Cardiac muscle cell (in vitro differentiated cells and primary cell): Measurements from ENCODE around the gene KLHL3. TPM values are rescaled to one million over a fixed set of nuclear protein-coding genes. Genes with fewer than 3 reads are reported as not detected.

Experiments
- DNase-seq, 2 donors: peaks; one replicate each; pipeline versions ENCODE4 v3.0.0 to v3.0.0-alpha.2; 2010 to 2017; ENCODE audit warnings: low read depth in 1 of 2, low spot score in 1 of 2
- H3K27ac ChIP-seq: fragments of 200-600 bp; sonication (generic); 2 replicates; pipeline ENCODE4 v1.5.1; 2016
- H3K27me3 ChIP-seq: fragments of 200-600 bp; sonication (generic); 2 replicates; pipeline ENCODE4 v1.6.0; 2016; ENCODE audit warnings: control low read depth
- H3K36me3 ChIP-seq: fragments of 200-600 bp; sonication (generic); 2 replicates; pipeline ENCODE4 v1.5.1; 2016; ENCODE audit warnings: control low read depth
- H3K4me1 ChIP-seq: fragments of 200-600 bp; sonication (generic); 2 replicates; pipeline ENCODE4 v1.8.1; 2017; ENCODE audit warnings: low read depth, mild to moderate bottlenecking, mixed run types
- H3K4me3 ChIP-seq: fragments of 200-600 bp; sonication (generic); 2 replicates; pipeline ENCODE4 v1.5.1; 2016; ENCODE audit warnings: mild to moderate bottlenecking
- H3K9me3 ChIP-seq: fragments of 200-600 bp; sonication (generic); 2 replicates; pipeline ENCODE4 v1.5.1; 2017; ENCODE audit warnings: low read depth, mild to moderate bottlenecking, control low read depth
- polyA plus RNA-seq: library from polyadenylated mRNA; unstranded; fragments of >200 nt; fragmentation: Nextera tagmentation; extraction: Ambion mirVana; gene quantifications from 2 replicates; pipeline ENCODE4 v1.2.1, GENCODE V29; 2016
- total RNA-seq: library from RNA; depleted of rRNA; stranded (reverse); fragments of >200 nt; gene quantifications from 2 replicates; pipeline ENCODE4 v1.2.3, GENCODE V29; 2016
- TF ChIP-seq, protein P1 (sequence below): IDR thresholded peaks from 2 replicates; pipeline ENCODE4 v1.5.1; 2012; ENCODE audit warnings: low read depth, mild to moderate bottlenecking, low read length

KLHL3 gene
- total and polyA plus RNA-seq, 2 experiments from 2014 or later = 11.4 to 16.8 TPM

DNA sequence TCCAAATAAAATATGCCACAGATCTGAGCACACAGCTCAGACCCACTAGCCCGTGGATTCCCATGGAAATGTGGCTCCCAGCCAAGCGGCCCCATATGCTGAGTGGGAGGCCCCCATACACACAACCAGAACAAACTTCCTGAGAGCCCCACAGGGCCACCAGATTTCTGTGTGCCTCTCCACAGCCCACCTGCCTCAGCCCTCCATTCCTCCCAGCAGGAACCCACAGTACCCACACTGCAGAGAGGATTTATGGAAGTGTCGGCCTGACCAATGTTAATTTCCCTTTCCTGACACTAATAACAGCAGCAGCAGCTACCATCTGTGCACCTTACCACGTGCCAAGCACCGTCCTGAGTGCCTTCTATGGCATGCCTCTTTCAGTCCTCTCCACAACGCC, 137.5 kb downstream of the KLHL3 start:
- H3K9me3 ChIP-seq = no peaks in the 10 kb centered on the region
- DNase-seq = no peak
- H3K4me3 ChIP-seq = no peak overlapping the region
- no peaks in the 10 kb centered on the region for H3K36me3 ChIP-seq
- peaks cover 20% of the 10 kb centered on the region for H3K27me3 ChIP-seq
- no peaks in the 10 kb centered on the region for H3K4me1 ChIP-seq
- TF ChIP-seq, protein P1, sequence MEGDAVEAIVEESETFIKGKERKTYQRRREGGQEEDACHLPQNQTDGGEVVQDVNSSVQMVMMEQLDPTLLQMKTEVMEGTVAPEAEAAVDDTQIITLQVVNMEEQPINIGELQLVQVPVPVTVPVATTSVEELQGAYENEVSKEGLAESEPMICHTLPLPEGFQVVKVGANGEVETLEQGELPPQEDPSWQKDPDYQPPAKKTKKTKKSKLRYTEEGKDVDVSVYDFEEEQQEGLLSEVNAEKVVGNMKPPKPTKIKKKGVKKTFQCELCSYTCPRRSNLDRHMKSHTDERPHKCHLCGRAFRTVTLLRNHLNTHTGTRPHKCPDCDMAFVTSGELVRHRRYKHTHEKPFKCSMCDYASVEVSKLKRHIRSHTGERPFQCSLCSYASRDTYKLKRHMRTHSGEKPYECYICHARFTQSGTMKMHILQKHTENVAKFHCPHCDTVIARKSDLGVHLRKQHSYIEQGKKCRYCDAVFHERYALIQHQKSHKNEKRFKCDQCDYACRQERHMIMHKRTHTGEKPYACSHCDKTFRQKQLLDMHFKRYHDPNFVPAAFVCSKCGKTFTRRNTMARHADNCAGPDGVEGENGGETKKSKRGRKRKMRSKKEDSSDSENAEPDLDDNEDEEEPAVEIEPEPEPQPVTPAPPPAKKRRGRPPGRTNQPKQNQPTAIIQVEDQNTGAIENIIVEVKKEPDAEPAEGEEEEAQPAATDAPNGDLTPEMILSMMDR = no peak
- no peak overlapping the region for H3K27ac ChIP-seq

DNA sequence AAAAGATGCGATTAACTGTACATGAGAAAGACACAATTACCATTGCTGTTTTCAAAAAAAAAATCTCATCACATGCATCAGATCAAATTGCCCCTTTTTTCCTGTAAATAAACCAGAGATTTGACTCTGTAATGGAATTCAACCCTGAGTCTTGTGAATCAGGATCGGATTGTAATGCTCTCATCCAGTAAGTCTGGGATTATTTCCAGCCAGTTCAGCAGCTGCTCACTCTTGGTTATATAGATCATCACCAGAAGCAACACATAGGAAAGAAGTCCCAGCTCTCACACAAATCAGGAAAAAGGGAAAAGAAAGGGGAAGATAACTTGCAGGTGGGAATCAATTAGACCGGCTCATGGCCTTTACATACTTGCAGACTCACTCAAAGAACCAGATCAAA, 138.9 kb downstream of the KLHL3 start:
- no peak overlapping the region for H3K4me3 ChIP-seq
- H3K9me3 ChIP-seq = no peaks in the 10 kb centered on the region
- peaks cover 20% of the 10 kb centered on the region for H3K27me3 ChIP-seq
- DNase-seq = no peak
- H3K27ac ChIP-seq = no peak overlapping the region
- no peaks in the 10 kb centered on the region for H3K36me3 ChIP-seq
- TF ChIP-seq, protein P1 = no peak
- H3K4me1 ChIP-seq = no peaks in the 10 kb centered on the region

DNA sequence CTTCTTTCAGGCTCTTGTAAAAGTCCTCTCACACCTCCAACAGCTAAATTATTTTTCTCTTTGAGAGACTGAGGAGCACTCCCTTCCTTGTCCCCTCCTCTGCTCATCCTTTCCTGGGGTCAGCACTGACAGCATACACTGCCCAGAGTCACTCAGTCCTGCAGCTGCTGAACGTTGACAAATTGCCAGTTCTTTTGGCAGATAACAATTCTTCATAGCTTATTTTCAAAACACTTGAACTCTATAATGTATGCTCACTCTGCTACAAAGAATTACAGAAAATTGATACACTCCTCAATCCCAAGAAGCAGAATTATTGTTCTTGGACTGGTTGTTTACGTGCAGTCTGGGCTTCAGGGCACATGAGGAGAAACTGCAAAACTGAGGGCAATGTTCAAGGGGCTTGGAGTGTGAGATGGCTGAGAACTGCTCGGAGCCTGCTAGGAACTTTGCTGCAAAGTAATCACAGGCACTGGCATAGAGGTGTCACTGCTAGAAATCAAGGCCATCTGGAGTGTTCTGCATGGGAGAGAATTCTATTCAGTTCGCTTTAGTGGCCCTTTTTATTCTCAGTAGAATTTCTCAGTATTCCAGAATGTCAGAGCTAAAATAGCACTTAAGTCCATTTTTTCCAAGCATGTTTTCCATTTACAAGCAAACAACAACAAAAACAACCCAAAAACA, 140.4 kb downstream of the KLHL3 start:
- H3K4me3 ChIP-seq = no peak overlapping the region
- no peaks in the 10 kb centered on the region for H3K9me3 ChIP-seq
- H3K27ac ChIP-seq = no peak overlapping the region
- TF ChIP-seq, protein P1 = no peak
- peaks cover 20% of the 10 kb centered on the region for H3K27me3 ChIP-seq
- no peaks in the 10 kb centered on the region for H3K4me1 ChIP-seq
- no peak for DNase-seq
- H3K36me3 ChIP-seq = no peaks in the 10 kb centered on the region

DNA sequence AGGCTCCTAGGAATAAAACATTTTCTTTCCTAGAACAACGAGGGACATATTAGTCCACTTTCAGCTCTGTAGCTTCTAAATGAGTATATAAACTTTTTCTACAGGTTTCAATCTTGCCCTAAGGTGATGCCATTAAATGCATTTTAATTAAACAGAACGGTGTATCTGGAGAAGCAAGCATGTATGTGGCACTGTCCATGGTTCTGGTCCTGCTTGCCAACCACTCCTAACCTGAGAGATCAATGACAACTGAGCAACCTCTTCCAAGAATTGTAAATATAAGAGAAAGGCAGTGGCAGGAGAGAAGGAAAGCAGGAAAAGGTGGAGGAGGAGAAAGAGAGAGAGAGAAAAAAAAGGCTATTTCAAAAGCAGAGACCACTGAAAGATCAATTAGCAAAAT, 141.2 kb downstream of the KLHL3 start:
- Histone ChIP-seq H3K36me3 (no peaks in the 10 kb centered on the region), H3K4me3 (no peak overlapping the region), H3K27ac (no peak overlapping the region), H3K4me1 (no peaks in the 10 kb centered on the region), H3K9me3 (no peaks in the 10 kb centered on the region), H3K27me3 (peaks cover 16% of the 10 kb centered on the region)
- DNase-seq = peak; percentile 23 to 52
- TF ChIP-seq, protein P1 = no peak

DNA sequence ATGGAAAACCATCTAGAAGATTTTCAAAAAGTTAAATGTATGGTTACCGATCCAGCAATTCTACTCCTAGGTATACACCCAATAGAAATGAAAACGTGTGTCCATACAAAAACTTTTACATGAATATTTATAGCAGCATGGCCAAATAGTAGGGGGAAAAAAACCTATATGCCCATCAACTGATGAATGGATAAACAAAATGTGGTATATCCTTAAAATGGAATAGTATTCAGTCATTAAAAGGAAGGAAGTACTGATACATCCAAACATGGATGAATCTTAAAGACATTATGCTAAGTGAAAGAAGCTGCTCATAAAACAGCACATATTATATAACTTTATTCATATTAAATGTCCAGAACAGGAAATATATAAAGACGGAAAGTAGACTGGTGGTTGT, 143.6 kb downstream of the KLHL3 start:
- Histone ChIP-seq H3K27me3 (peaks cover 6% of the 10 kb centered on the region), H3K4me3 (no peak overlapping the region), H3K9me3 (no peaks in the 10 kb centered on the region), H3K4me1 (no peaks in the 10 kb centered on the region), H3K27ac (no peak overlapping the region), H3K36me3 (no peaks in the 10 kb centered on the region)
- DNase-seq = no peak
- TF ChIP-seq, protein P1 = no peak

DNA sequence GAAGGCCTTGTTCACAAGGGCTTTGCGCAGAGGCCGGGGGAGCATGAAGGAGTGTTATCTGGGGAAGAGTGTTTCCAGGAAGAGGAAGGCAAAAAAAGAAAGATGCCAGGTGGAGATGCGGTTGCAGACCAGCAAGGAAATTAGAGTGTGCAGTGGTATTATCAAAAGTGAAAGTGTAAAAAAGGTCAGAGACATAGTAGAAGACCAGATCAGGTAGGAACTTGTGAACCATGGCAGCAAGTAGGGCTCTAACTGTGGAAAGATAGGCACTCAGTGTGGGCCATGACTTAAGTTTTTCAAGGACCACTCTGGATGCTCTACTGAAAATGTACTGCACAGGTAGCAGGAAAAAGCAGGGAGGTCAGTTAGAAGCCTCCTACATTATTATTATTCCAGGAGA, 146.7 kb downstream of the KLHL3 start:
- Histone ChIP-seq H3K36me3 (no peaks in the 10 kb centered on the region), H3K27ac (no peak overlapping the region), H3K4me1 (no peaks in the 10 kb centered on the region), H3K27me3 (no peaks in the 10 kb centered on the region), H3K4me3 (no peak overlapping the region), H3K9me3 (no peaks in the 10 kb centered on the region)
- TF ChIP-seq, protein P1 = no peak
- DNase-seq = no peak
